ENCODE measurements around the gene GEMIN7.

DNA sequence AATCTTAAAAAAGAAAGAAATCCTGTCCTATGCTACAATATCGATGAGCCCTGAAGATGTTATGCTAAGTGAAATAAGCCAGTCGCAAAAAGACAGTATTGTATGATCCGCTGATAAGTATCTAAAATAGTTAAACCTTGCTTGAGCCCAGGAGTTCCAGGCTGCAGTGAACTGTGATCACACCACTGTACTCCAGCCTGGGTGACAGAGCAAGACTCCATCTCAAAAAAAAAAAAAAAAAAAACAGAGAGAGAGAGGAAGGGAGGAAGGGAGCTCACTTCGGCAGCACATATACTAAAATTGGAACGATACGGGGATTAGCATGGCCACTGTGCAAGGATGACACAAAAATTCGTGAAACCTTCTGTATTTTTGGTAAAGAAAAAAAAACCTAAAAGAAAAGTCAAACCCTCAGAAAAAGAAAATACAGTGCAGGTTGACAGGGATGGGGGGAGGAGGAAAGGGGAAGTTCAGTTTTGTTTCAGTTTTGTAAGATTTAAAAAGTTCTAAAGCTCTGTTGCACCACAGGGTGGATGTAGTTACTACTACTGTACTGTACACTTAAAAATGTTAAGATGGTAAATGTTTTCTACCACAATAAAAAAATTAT lies 31.8 kb upstream of the GEMIN7 start:
- TF ChIP-seq, protein P1, sequence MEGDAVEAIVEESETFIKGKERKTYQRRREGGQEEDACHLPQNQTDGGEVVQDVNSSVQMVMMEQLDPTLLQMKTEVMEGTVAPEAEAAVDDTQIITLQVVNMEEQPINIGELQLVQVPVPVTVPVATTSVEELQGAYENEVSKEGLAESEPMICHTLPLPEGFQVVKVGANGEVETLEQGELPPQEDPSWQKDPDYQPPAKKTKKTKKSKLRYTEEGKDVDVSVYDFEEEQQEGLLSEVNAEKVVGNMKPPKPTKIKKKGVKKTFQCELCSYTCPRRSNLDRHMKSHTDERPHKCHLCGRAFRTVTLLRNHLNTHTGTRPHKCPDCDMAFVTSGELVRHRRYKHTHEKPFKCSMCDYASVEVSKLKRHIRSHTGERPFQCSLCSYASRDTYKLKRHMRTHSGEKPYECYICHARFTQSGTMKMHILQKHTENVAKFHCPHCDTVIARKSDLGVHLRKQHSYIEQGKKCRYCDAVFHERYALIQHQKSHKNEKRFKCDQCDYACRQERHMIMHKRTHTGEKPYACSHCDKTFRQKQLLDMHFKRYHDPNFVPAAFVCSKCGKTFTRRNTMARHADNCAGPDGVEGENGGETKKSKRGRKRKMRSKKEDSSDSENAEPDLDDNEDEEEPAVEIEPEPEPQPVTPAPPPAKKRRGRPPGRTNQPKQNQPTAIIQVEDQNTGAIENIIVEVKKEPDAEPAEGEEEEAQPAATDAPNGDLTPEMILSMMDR (IDR thresholded peaks at IDR 0.05), result no peak
- TF ChIP-seq POLR2A (IDR thresholded peaks at IDR 0.05), result no peak
